ENCODE measurements around the gene SALL1. TPM values are rescaled to one million over a fixed set of nuclear protein-coding genes. Genes with fewer than 3 reads are reported as not detected.

SALL1 gene
- total and polyA plus RNA-seq, 9 of the 15 experiments (the other 6 are each of a cell fraction or from before 2014, with no cell fraction given): not detected

GRCh38 chr16:51175081-51175480 is 24.0 kb upstream of the SALL1 start:
- DNase-seq (ENCODE audit: extremely low read depth in 1 of 4, low spot score in 3 of 4) (no peak), FAIRE-seq (no peak), ATAC-seq (no peak)
- CTCF ChIA-PET (ENCODE audit: low intra/inter-chr PET ratio): no interaction called here
- Histone ChIP-seq H3K9ac (ENCODE audit: insufficient read depth in 1 of 2, low read depth in 2 of 2, low read length in 2 of 2) (no peak overlapping the region), H4K20me1 (replicated peaks; ENCODE audit: control insufficient read depth, insufficient read depth, low read length) (no peaks in the 10 kb centered on the region), H3K9me1 (ENCODE audit: control insufficient read depth, insufficient read depth, low read length) (no peaks in the 10 kb centered on the region), H3K4me3 (no peak overlapping the region), H3K36me3 (ENCODE audit: control insufficient read depth, insufficient read depth, low read length) (no peaks in the 10 kb centered on the region), H3K27me3 (ENCODE audit: control insufficient read depth in 2 of 2, insufficient read depth in 2 of 2, low read length in 2 of 2) (no peaks in the 10 kb centered on the region), H3K9me3 (replicated peaks; ENCODE audit: control insufficient read depth, insufficient read depth, low read depth, low read length) (no peaks in the 10 kb centered on the region), H3K79me2 (ENCODE audit: control insufficient read depth, insufficient read depth, low read length) (no peaks in the 10 kb centered on the region), H2AFZ (ENCODE audit: low read depth, low read length) (no peak overlapping the region), H3K4me1 (replicated peaks in 1 of 2; ENCODE audit: control insufficient read depth in 2 of 2, insufficient read depth in 2 of 2, low read length in 2 of 2) (no peaks in the 10 kb centered on the region), H3K27ac (ENCODE audit: extremely low read depth, low read depth, low read length) (no peak overlapping the region), H3K4me2 (ENCODE audit: insufficient read depth, low read length) (no peak overlapping the region)
- no TSS peak for BruUV-seq (replicated peaks)
- TF ChIP-seq FIP1L1 (IDR thresholded peaks at IDR 0.05; ENCODE audit: low read depth, low read length, poor library complexity, severe bottlenecking) (no peak), ZNF431 (CRISPR knock-in tag; IDR thresholded peaks at IDR 0.05) (no peak), ARID2 (IDR thresholded peaks at IDR 0.05) (no peak), ZNF398 (CRISPR knock-in tag; IDR thresholded peaks at IDR 0.05) (no peak), CSDE1 (IDR thresholded peaks at IDR 0.05) (no peak), ZNF511 (CRISPR knock-in tag; IDR thresholded peaks at IDR 0.05) (no peak)
- POLR2A ChIA-PET: no interaction called here
- in situ Hi-C loops (cut with MboI) (no loop called here), intact Hi-C loops (cut with micrococcal nuclease) (no loop called here)
- WGBS (ENCODE audit: insufficient coverage, low coverage, missing lambda C conversion rate): 0% methylated on average over 3 of the region's 3 CpGs

Measured in K562 (cell line).